GM21381 (cell line): ENCODE data around the gene SEZ6.

Experiments
- ATAC-seq: cut with Tn5 transposase; IDR thresholded peaks from one replicate; pipeline ENCODE4 v1.9.1; 2021; ENCODE audit warnings: mild to moderate bottlenecking, moderate library complexity; ENCODE audit not compliant: unreplicated experiment

Gene SEZ6

DNA sequence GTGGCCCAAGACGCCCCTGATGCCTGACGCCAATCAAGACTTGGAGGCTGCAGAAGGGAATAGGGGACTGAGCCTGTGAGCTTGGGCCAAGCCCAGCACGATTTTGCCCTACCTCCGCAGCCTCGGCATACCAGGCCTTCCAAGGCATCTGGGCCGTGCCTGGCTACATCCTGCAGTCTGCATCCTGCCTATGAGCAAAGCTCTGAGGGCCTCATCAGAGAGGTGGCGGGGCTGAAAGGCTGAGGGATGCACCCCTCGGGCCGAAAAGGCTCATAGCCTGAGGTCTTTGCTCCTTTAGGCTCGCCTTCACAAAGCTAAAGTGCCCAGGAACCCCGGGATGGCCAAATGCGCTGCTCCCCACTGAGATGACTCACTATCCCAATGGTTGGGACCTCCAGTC, 2.5 kb downstream of the SEZ6 start:
- ATAC-seq = no peak

DNA sequence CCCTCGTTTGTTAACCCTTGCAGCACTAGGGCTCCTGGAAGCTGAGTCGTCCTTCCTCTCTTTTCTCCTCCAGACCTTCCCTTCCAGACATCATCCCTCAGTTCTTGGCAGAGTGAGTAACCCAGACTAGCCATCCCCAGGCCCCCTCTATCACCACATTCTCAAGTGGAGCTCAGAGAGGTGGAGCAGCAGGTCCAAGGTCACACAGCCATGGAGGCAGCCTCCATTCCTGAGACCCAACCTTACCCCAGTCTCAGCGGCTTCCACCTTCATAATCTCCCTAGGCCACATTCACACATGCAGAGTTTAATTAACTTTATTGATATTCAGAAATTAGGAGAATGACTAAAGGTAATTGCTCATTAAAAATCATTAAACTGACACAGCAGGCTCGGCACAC, 3.0 kb downstream of the SEZ6 start:
- ATAC-seq = no peak

DNA sequence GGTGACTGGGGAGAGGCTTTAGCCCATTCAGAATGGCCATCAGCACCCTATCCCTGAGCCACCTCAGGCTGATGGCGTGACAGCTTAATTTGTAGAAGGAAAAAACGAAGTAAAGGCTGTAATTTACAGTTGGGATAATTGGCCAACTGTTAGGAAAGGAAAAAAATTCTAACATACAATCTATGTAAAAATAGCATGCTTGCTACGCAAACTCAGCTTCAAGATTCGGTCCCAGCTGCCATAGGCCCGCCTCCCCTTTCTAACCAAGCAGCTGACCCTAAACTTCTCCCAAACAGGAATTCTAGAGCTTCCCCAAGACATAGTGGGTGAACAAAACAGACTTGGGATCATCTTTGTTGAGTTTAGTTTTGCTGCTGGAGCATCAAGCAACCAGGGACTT, 4.9 kb downstream of the SEZ6 start:
- ATAC-seq = no peak

DNA sequence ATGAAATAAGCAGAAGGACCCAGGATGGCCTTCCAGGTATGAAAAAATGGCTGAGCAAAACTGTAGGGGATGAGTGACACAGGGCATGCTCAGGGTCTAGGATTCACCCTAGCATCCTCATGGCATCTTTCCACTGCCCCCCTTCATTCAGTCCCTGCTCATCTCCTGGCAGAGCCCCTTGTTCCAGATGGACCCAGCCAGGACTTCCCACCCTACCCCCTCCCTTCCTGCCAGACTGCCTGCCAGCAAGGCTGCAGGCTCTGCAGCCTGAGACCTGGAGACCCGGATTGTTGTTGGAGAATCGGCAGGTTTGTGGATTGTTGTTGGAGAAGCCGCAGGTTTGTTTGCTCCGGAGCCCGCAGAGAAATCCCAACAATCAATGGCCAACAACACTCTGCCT, 6.6 kb downstream of the SEZ6 start:
- ATAC-seq = no peak

DNA sequence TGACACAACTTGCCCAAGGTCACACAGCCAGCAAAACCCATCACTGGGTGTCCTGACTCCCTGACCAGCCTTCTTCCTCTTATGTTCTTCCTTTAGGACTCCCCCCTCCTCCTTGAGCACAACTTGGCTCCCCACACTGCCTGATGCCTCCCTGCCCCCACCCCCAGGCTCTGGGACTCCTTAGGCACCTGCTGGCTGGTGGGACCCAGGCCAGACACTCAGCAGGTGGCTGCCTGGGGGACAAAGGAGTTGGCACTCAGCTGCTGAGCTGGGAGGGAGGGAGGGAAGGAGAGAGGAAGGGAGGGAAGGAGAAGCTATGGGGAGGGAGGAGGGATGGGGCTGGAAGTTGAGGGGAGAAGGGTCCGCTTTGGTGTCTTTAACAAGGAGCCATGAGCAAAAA, 8.0 kb downstream of the SEZ6 start:
- no peak for ATAC-seq

DNA sequence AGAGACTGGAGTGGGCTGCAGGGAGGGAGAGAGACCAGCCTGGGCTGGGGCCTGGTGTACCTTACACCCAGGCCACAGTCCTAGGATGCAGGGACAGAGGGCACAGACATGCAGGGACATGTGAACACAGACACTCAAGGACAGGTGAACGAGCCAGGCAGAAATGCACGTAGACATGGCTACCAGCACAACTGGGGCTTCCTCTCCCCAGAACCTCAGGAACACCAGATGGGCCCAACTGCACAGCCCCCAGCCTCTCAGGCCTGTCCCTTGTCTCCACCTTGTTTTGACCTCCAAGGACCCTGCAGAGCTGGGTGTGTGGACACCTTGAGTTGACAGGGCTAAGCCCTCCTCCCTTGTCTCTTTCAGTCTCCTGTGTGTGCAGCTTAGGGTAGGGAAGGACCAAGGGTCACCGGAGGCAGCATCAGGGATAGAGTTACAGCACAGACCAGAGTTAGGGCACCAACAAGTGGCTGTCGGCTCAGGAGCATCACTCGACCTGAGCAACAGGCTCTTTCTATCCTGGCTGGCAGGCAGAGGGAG, 9.2 kb downstream of the SEZ6 start:
- ATAC-seq = no peak

DNA sequence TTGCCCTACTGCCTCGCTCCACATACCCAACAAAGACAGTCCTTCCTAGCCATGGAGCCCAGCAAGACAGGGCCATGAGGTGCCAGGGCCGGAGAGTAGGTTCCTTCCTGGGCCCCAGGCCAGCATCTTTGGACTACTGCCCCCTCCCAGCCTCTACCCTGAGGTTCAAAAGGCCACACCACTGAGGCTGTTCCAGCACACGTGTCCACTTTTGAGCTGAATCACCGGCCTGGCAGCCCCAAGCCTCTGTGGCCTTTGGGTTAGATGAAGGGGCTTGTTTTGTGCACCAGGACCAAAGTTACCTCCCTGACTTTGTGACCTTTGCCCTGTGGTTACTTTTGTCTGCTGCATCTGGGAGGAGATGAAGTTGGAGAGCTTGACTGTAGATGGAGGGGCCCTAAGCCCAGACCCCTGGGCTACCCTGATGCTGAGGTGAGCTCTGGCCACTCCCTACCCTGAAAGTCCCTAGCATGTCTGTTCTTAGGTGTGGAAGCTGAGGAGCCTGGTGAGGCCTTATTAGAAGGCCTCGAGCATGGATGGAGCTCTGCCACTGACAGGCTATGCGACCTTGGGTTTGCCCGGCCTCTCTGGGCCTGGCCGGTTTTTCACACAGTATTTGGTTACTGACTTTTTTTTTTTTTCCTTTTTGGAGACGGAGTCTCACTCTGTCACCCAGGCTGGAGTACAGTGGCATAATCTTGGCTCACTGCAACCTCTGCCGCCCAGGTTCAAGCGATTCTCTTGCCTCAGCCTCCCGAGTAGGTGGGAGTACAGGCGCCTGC, 12.0 kb downstream of the SEZ6 start:
- no peak for ATAC-seq

DNA sequence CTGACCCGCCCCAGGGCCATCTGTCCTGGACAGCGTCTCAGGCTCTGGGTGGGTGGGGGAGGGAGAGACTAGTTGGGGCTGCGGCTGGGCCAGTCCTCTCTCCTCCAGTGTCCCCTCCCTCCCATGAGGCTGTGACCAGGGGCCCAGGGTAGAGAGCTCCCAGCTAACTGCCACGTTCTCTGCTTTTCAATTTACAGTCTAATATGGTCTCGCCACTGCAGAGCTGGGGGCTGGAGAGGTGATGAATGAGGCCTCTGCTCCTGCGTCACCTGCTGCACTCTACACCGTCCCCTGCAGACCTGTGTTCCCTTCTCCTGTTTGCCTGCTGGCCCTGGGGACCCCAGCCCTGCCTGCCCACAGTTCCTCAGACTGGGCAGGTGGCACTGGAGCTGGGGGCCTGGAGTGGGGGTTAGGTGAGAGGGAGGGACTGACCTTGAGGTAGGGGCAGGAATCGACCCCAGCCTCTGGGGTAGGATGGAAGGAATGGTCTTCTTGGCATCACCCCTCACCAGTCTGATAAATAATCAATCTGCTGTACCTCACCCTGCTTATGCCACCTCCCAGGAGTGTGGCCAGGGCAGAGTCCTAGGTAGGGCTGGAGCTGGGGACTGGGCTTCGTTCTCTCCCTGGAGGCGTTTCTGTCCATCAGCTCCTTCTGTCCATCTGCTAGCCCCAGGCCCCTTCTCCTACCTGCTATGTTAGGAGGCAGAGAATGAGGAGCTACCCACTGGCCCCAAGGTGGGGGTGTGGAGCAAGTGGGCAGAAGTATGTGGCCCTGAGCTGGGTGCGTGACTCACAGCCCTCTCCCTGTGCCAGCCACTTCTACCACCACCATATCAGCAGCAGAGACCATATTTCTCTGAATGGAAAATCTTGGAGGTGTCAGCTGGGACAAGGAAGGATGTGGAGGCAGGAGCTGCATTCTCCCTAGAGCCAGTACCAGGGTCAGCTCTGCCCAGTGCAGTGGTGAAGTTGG, 12.9 kb downstream of the SEZ6 start:
- no peak for ATAC-seq

- ATAC-seq = no peak
Observed at GRCh38 chr17:28992185-28992584, 13.6 kb downstream of the SEZ6 start.

- ATAC-seq = no peak
Observed at GRCh38 chr17:28991779-28992178, 14.1 kb downstream of the SEZ6 start.

DNA sequence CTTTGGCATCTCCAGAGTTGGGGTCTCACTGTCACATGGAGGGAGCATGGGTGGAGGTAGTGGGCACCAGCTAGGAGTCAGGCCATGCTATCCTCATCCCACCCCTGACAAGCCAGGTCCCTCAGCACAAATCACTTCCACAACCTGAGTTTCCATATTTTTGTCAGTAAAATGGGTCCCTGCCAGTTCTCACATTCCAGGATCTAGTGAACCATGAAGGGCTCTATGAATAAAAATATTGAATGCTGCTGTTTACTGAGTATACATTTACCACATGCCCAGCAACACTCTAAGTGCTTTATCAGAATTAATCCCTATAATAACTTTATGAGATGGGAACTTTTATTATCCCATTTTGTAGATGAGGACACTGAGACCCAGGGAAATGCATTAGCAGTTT, 16.8 kb downstream of the SEZ6 start:
- no peak for ATAC-seq

DNA sequence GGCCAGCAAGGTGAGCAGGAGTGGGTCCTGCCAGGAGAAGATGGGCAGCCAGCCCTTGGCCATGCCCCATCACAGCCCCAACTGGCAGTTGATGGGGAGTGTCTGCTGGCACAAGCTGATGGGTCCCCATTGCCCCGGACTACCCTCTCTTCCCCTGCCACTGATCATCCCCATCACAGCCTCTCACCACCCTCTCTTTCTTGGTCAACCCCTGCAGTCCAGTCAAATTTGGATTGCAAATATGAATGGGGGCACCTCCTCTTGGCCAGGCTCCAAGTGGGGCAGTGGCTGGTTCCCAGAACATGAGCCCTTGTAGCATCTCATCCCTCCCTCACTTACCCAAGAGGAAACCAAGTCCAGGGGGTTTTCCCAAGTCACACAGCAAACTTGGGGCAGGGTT, 17.4 kb downstream of the SEZ6 start:
- ATAC-seq = no peak

- ATAC-seq = no peak
Observed at GRCh38 chr17:28986714-28987655, 18.8 kb downstream of the SEZ6 start.

GRCh38 chr17:28985950-28986713, 19.7 kb downstream of the SEZ6 start:
- no peak for ATAC-seq

- ATAC-seq = no peak
Observed at GRCh38 chr17:28983286-28984230, 22.3 kb downstream of the SEZ6 start.

- ATAC-seq = peak; percentile 70
Observed at GRCh38 chr17:28982131-28982793, 23.6 kb downstream of the SEZ6 start.

DNA sequence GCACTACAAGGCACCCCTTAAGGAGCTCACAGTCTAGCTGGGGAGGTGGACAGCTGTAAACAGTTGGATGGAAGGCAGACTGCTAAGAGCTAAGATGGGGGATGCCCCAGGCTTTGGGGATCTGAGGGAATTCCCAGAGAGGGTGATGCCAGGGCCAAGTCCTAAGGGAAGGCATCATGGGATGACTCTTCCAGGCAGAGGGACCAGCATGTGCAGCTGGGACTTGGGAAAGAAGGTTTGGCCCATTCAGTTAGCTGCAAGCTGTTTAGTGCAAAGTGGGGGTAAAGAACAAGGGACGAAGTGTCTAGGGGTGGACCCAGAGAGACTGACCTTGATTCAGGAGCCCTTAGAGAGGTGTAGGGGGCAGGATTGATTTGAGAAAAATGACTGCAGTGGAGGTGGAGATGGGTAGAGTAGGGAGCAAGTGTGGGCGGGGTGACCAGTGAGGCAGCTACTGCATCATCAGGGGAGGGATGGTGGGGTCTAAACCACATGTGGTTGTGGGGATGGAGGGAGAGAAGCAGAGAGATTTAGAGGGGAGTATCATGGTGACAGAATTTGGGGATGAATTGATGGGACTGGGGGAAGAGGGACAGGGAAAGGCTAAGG, 27.4 kb downstream of the SEZ6 start:
- ATAC-seq = no peak
